Prostate gland (tissue), 2 donors: Measurements from ENCODE around the gene KRTAP2-1.

Experiments used
- CTCF ChIP-seq, 4 experiments: fragments of 200-600 bp in 2 of 4; fragments of 450-650 bp in 2 of 4; sonication (generic) in 2 of 4; IDR thresholded peaks; 1 replicate in 3 of 4; 2 replicates in 1 of 4; pipeline ENCODE4 v1.5.1; 2016 to 2019; ENCODE audit warnings: antibody characterized with exemption in 4 of 4, mild to moderate bottlenecking in 2 of 4, moderate library complexity in 2 of 4
- POLR2A ChIP-seq: fragments of 450-650 bp; IDR thresholded peaks from one replicate; pipeline ENCODE4 v1.6.1; 2016; ENCODE audit warnings: antibody characterized with exemption, mild to moderate bottlenecking
- POLR2AphosphoS5 ChIP-seq: sonication (generic); formaldehyde crosslinking; IDR thresholded peaks from one replicate; pipeline ENCODE4 v1.6.1; 2017; ENCODE audit warnings: antibody characterized with exemption

GRCh38 chr17:41004397-41004796, 42.7 kb downstream of the KRTAP2-1 start:
- no peak for TF ChIP-seq CTCF (IDR thresholded peaks at IDR 0.05)
- TF ChIP-seq POLR2A = no peak
- TF ChIP-seq POLR2AphosphoS5 = no peak
